ENCODE measurements around the gene IL11. TPM values are rescaled to one million over a fixed set of nuclear protein-coding genes. Genes with fewer than 3 reads are reported as not detected.

The IL11 gene
- total RNA-seq, 2 experiments from 2014 or later: 0.26 to 0.34 TPM

GRCh38 chr19:55355213-55355821, 14.9 kb downstream of the IL11 start:
- CTCF ChIA-PET: interaction anchor here (1.1 kb wide), 1 partner anchor 54 kb away, joined by 3 read pairs; no protein-coding TSS in a partner anchor
- no peak overlapping the region for H3K4me3 Mint-ChIP-seq
- H3K27me3 Mint-ChIP-seq (ENCODE audit: low read depth): peaks cover 42% of the 10 kb centered on the region

GRCh38 chr19:55354698-55355212, 15.5 kb downstream of the IL11 start, which contains the start of gene COX6B2:
Gene COX6B2, minus strand, starts transcription at chr19:55354719. Its CDS starts 198 bp downstream, at chr19:55354521.
- CTCF ChIA-PET: interaction anchor here (1.1 kb wide), 1 partner anchor 53 kb away, joined by 3 read pairs; no protein-coding TSS in a partner anchor
- H3K27me3 Mint-ChIP-seq (ENCODE audit: low read depth): peaks cover 42% of the 10 kb centered on the region
- H3K36me3 Mint-ChIP-seq (ENCODE audit: low read depth): no peaks in the 10 kb centered on the region
- H3K4me1 Mint-ChIP-seq (ENCODE audit: low read depth): peaks cover 37% of the 10 kb centered on the region
- H3K9me3 Mint-ChIP-seq (ENCODE audit: insufficient read depth): no peaks in the 10 kb centered on the region
- ATAC-seq: no peak
- POLR2A ChIA-PET: no interaction called here
- DNase-seq: no peak
- H3K27ac Mint-ChIP-seq: peak within 1 kb of the TSS; percentile 15
- peak within 1 kb of the TSS; percentile 67 for H3K4me3 Mint-ChIP-seq

More at GRCh38 chr19:55355213-55355821, 14.9 kb downstream of the IL11 start:
- ATAC-seq (no peak), DNase-seq (no peak)
- POLR2A ChIA-PET: interaction anchor here (0.8 to 2.4 kb wide), 2 partner anchors 16 to 29 kb away, joined by 3 to 10 read pairs; partner anchors contain the start of genes KMT5C and TMEM238
- no peaks in the 10 kb centered on the region for H3K9me3 Mint-ChIP-seq (ENCODE audit: insufficient read depth)
- no peaks in the 10 kb centered on the region for H3K36me3 Mint-ChIP-seq (ENCODE audit: low read depth)
- H3K27ac Mint-ChIP-seq: no peak overlapping the region
- H3K4me1 Mint-ChIP-seq (ENCODE audit: low read depth): peaks cover 37% of the 10 kb centered on the region

GRCh38 chr19:55353803-55354697, 16.2 kb downstream of the IL11 start:
- peaks cover 42% of the 10 kb centered on the region for H3K27me3 Mint-ChIP-seq (ENCODE audit: low read depth)
- H3K4me3 Mint-ChIP-seq: peak overlapping the region; percentile 67
- ATAC-seq (peak; percentile 88), DNase-seq (peak; percentile 75)
- CTCF ChIA-PET: no interaction called here
- H3K4me1 Mint-ChIP-seq (ENCODE audit: low read depth): peaks cover 37% of the 10 kb centered on the region
- no peaks in the 10 kb centered on the region for H3K9me3 Mint-ChIP-seq (ENCODE audit: insufficient read depth)
- H3K27ac Mint-ChIP-seq: peak overlapping the region; percentile 15
- H3K36me3 Mint-ChIP-seq (ENCODE audit: low read depth): no peaks in the 10 kb centered on the region
- POLR2A ChIA-PET: interaction anchor here (2.8 kb wide), 1 partner anchor 15 kb away, joined by 16 read pairs; the partner anchor contains the start of gene KMT5C

GRCh38 chr19:55353356-55353802, 16.9 kb downstream of the IL11 start:
- POLR2A ChIA-PET: interaction anchor here (2.8 kb wide), 1 partner anchor 14 kb away, joined by 16 read pairs; the partner anchor contains the start of gene KMT5C

GRCh38 chr19:55352549-55353145, 17.6 kb downstream of the IL11 start:
- CTCF ChIA-PET: interaction anchor here (0.8 kb wide), 1 partner anchor 13 kb away, joined by 5 read pairs; the partner anchor contains the start of gene KMT5C
- POLR2A ChIA-PET: interaction anchor here (2.8 kb wide), 1 partner anchor 13 kb away, joined by 16 read pairs; the partner anchor contains the start of gene KMT5C
- Mint-ChIP-seq H3K36me3 (ENCODE audit: low read depth) (no peaks in the 10 kb centered on the region), H3K4me3 (no peak overlapping the region), H3K4me1 (ENCODE audit: low read depth) (peaks cover 37% of the 10 kb centered on the region), H3K27me3 (ENCODE audit: low read depth) (peaks cover 42% of the 10 kb centered on the region), H3K27ac (peak overlapping the region; percentile 55), H3K9me3 (ENCODE audit: insufficient read depth) (no peaks in the 10 kb centered on the region)
- DNase-seq (no peak), ATAC-seq (no peak)

More at GRCh38 chr19:55353356-55353802, 16.9 kb downstream of the IL11 start:
- CTCF ChIA-PET: no interaction called here
- DNase-seq (no peak), ATAC-seq (no peak)
- H3K9me3 Mint-ChIP-seq (ENCODE audit: insufficient read depth): no peaks in the 10 kb centered on the region
- H3K36me3 Mint-ChIP-seq (ENCODE audit: low read depth): no peaks in the 10 kb centered on the region
- H3K27ac Mint-ChIP-seq: no peak overlapping the region
- peak overlapping the region; percentile 67 for H3K4me3 Mint-ChIP-seq
- peaks cover 37% of the 10 kb centered on the region for H3K4me1 Mint-ChIP-seq (ENCODE audit: low read depth)
- peaks cover 42% of the 10 kb centered on the region for H3K27me3 Mint-ChIP-seq (ENCODE audit: low read depth)

DNA sequence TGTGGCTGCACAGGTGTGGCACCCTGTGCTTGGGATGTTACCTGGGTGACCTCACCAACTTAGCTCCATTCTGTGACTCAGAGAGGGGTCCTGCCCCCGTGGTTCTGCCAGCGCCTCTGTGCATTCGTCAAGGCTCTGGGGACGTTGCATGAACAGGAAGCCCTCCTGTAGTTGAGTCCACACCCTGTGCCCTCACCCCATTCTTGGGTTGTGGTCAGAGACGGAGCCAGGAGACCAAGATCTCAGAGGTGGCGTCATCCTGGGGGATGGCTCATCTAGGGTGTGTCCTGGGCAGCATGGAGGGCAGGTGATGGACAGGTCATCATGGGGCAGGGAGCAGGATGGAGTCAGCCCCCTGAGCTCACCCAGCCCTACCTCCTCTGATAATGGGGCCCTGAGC, 18.2 kb downstream of the IL11 start:
- no peak for ATAC-seq
- Mint-ChIP-seq H3K36me3 (ENCODE audit: low read depth) (no peaks in the 10 kb centered on the region), H3K4me1 (ENCODE audit: low read depth) (peaks cover 37% of the 10 kb centered on the region), H3K4me3 (no peak overlapping the region), H3K9me3 (ENCODE audit: insufficient read depth) (no peaks in the 10 kb centered on the region), H3K27me3 (ENCODE audit: low read depth) (peaks cover 37% of the 10 kb centered on the region), H3K27ac (no peak overlapping the region)
- ChIA-PET CTCF (interaction anchor here (0.8 kb wide), 1 partner anchor 13 kb away, joined by 5 read pairs; the partner anchor contains the start of gene KMT5C), POLR2A (interaction anchor here (2.8 kb wide), 1 partner anchor 13 kb away, joined by 16 read pairs; the partner anchor contains the start of gene KMT5C)
- DNase-seq: peak; percentile 38

DNA sequence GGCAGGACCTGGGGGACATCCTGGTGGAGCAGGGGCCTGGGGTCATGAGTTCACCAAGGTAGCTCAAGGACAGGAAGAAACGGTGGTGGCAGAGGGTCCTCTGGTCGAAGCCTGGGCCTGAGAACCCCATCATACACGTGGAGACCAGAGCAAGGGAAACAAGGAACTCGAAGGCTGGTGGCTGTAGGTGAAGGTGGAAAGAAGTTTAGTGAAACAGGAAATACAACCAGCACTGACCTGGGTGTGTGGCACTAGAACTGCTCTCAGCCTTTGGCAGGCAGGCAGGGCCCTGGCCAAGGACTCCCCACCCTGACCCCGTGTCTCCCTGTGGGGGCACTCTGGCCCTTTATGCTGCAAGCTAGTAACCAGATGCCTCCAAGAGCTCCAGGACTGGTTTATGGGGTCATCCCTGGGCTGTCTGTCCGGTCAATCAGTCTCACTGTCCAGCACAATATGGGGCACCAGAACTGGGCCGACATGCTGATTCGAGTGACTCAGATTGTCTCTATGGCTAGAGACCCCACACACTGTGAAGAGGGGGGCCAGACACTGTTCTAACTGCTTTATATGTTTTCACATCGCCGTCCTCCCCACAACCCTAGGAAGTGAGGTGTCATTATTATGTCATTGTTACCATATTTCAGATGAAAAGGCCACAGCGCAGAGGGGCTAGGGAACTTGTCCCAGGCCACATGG, 19.5 kb downstream of the IL11 start:
- Mint-ChIP-seq H3K36me3 (ENCODE audit: low read depth) (no peaks in the 10 kb centered on the region), H3K27ac (no peak overlapping the region), H3K27me3 (ENCODE audit: low read depth) (peaks cover 36% of the 10 kb centered on the region), H3K9me3 (ENCODE audit: insufficient read depth) (no peaks in the 10 kb centered on the region), H3K4me3 (no peak overlapping the region), H3K4me1 (ENCODE audit: low read depth) (peaks cover 37% of the 10 kb centered on the region)
- ChIA-PET POLR2A (interaction anchor here (0.8 kb wide), 1 partner anchor 11 kb away, joined by 3 read pairs; the partner anchor contains the start of gene KMT5C), CTCF (interaction anchor here (0.9 kb wide), 1 partner anchor 153 kb away, joined by 3 read pairs; no protein-coding TSS in a partner anchor)
- no peak for DNase-seq
- ATAC-seq: no peak

DNA sequence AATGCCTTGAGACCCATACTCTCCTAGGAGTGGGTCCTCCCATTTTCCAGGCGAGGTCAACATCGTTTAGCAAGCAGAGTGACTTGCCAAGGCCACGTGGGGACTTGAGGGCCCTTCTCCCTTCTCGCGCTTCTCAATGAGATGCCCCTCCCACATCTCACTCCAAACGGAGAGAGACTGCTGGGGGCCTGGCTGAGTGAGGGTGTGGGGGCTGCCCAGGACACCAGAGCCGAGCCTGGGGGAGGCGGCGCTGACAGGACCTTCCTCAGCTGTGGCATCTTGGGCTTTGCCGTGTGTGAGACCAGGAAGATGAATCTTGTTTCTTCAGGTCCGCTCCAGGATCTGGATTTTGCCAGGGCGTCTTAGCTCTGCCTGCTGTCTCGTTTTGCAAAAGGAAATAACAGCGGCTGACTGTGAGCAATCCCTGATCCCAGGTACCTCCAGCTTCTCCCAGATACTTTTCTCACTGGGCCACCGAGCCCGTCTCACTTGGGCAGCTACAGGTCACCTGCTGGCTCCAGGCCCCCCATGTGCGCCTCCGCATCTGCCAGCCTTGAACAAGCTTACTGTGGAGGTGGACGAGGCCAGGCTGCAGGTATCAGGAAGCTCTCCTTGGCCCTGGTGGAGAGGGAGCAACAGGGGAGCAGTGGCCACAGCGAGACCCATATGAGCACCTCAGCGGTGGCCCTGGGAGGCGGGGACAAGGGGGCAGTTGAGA, 21.8 kb downstream of the IL11 start:
- H3K4me3 Mint-ChIP-seq: no peak overlapping the region
- peaks cover 24% of the 10 kb centered on the region for H3K27me3 Mint-ChIP-seq (ENCODE audit: low read depth)
- DNase-seq (no peak), ATAC-seq (no peak)
- H3K36me3 Mint-ChIP-seq (ENCODE audit: low read depth): peaks cover 3% of the 10 kb centered on the region
- H3K9me3 Mint-ChIP-seq (ENCODE audit: insufficient read depth): no peaks in the 10 kb centered on the region
- POLR2A ChIA-PET: interaction anchor here (0.8 to 1.6 kb wide), 3 partner anchors 9 to 89 kb away, joined by 3 to 10 read pairs (median 6); partner anchors contain the start of gene KMT5C
- H3K27ac Mint-ChIP-seq: no peak overlapping the region
- CTCF ChIA-PET: no interaction called here
- peaks cover 32% of the 10 kb centered on the region for H3K4me1 Mint-ChIP-seq (ENCODE audit: low read depth)

DNA sequence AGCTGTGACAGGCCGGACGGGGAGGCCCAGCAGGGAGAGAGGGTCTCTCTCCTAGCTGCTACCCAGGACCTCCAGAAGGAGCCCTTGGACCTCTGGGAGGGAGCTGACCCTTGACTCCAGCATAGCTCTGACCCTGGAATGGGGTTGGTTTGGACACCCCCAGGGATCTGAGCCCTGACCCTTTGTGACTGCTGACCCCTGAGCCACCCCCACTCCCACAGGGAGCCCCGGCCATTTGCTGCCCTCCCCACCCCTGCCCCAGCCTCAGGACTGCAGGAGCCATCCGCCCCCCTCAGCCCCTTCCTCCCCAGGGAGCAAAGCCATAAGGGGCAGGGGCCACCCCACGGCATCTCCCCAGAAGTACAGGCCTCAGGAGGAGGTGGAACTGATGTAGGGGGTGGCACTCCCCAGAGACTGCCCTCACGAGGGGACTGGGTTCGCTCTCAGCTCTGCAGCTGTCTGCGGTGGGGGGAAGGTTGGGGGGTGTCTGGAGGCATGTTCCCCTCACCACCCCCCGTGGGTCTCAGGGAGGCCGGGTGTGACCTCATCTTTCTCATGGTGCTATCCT, 22.7 kb downstream of the IL11 start:
- Mint-ChIP-seq H3K27me3 (ENCODE audit: low read depth) (peaks cover 15% of the 10 kb centered on the region), H3K4me3 (no peak overlapping the region), H3K4me1 (ENCODE audit: low read depth) (peaks cover 22% of the 10 kb centered on the region), H3K27ac (no peak overlapping the region), H3K36me3 (ENCODE audit: low read depth) (peaks cover 7% of the 10 kb centered on the region), H3K9me3 (ENCODE audit: insufficient read depth) (no peaks in the 10 kb centered on the region)
- no peak for ATAC-seq
- ChIA-PET POLR2A (interaction anchor here (0.8 to 1.6 kb wide), 3 partner anchors 8 to 88 kb away, joined by 4 to 6 read pairs (median 4); no protein-coding TSS in a partner anchor), CTCF (no interaction called here)
- no peak for DNase-seq
